SK-MEL-5 (cell line): Measurements from ENCODE around the gene CNTFR. TPM values are rescaled to one million over a fixed set of nuclear protein-coding genes. Genes with fewer than 3 reads are reported as not detected.

Source experiments
- DNase-seq: peaks from one replicate; pipeline ENCODE4 v3.0.0-alpha.2; 2016; ENCODE audit warnings: low read depth, low spot score
- in situ Hi-C: cut with HindIII; loops from 2 replicates; pipeline ENCODE4 v1.10.0; 2016; ENCODE audit warnings: low sequenced_read_pairs, high pct_unique_total_duplicates, low pct_unique_long_range_greater_than_20kb
- total RNA-seq: library from RNA; depleted of rRNA; stranded (reverse); fragments of >200 nt; shearing (Covaris generic); gene quantifications from 2 replicates; pipeline ENCODE4 v1.2.3, GENCODE V29; 2014; rRNA removed

Gene CNTFR
- total RNA-seq, 1 experiment from 2014 or later, result 1.1 TPM

GRCh38 chr9:34510497-34511468 lies 78.7 kb downstream of the CNTFR start:
- in situ Hi-C loops, result no loop called here
- no peak for DNase-seq

DNA sequence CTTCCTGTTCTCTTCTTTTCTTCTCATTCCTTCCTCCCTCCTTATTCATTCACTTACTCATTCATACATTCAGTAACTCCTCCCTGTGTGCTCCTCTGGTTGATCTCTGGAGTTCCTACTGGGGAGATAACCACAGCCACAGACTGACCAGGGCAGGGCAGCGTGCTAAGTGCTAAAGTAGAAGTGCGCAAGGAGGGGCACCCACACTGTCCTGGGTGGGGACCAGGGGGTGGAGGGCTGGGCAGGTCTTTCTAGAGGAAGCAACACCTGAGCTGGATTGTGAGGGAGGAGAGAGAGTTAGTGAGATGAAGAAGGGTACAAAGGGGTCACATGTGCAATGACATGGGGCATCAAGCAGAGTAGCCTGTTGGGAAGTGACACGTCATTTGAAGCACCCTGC lies 80.6 kb downstream of the CNTFR start:
- in situ Hi-C loops, result no loop called here
- DNase-seq, result no peak

DNA sequence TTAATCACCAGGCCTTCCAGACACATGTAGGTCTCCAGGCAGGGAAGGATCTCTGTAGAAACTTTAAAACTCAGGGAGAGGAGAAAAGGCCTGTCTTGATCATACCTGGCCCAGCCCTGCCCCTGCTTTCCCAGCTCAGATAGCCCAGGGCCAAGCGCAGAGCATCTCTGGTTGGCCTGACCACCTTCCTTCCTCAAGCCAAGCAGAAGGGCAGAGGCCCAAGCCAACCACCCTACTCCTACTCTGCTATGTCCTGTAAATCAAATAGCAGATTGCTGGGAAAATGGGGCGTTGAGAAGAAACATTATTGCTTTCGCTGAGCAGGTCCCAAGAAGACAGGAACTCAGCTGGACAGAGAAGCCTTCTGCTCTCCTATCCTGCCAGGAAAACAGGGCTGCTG lies 81.1 kb downstream of the CNTFR start:
- DNase-seq, result no peak
- in situ Hi-C loops, result no loop called here

GRCh38 chr9:34507966-34508365 lies 81.6 kb downstream of the CNTFR start:
- in situ Hi-C loops, result no loop called here
- DNase-seq, result no peak

DNA sequence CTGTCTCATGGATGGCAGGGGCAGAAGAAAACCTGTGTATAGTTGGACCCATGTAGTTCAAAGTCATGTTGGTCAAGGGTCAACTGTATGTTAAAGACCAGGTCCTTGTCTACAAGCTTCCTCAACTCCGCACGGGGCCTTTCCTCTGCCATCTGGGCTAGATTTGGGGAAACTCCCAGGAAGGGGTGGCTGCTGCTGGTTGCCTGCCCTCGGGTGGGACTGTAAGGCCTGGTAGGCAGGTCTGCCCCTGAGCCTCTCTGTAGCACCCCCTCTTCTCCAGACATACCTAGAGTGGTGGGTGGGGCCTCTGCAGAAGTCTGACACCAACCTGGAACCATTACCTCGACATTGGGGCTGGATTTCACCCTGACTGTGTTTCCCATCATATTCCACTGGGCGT lies 82.0 kb downstream of the CNTFR start:
- no peak for DNase-seq
- in situ Hi-C loops, result no loop called here

- no peak for DNase-seq
- in situ Hi-C loops, result no loop called here
Measured at GRCh38 chr9:34506623-34507022, 82.9 kb downstream of the CNTFR start.

DNA sequence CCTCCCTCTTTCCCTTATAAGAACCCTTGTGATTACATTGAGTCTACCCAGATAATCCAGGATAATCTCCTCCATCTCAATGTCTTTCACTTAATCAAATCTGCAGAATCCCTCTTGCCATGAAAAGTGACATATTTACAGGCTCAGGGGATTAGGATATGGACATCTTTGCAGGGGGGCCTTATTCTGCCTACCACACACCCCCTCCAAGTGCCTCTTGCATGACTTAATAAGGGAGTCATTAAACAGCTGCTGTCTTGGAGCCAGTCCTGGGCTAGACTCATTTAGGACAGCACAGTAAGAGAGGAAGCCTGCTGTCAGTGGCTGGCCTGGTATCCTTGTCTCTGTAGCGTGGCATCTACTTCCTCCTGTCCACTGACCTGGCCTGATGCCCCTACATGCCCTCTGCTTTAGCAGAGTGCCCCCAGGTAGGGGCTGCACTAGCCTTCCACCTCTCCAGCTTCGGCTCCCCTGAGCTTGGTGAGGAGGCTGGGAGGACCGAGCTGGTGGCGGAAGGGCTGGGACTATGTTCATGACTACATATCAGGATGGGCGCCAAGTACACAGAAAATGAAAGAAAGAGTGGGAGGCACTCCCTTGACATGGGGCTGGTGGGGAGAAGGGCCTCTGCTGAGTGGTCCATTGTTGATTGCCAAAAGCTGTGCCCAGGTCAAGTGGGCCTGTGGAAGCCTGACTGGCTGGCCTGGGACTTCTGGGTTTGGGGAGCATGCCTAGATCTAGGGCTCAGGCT lies 84.0 kb downstream of the CNTFR start:
- in situ Hi-C loops, result no loop called here
- DNase-seq, result no peak

GRCh38 chr9:34503406-34503805 lies 86.1 kb downstream of the CNTFR start:
- in situ Hi-C loops, result no loop called here
- DNase-seq, result no peak

DNA sequence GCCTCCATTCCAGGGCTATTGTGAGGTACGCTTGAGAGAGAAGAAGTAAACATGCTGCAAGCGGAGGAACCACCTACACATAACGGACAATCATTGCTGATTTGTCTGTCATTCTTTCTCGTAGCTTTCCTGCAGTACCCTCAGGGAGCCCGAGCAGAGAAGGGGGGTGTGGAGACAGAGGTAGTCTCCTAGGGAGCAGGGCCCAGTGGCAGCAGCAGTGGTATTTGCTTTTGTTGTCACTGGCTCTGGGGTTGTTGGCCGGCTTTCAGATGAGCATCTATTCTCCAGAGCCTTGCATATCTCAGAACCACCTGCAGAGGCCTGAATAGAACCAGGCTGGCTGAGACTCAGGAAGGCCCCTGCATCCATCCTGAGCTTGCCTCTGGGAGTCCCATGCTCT lies 86.6 kb downstream of the CNTFR start:
- no peak for DNase-seq
- in situ Hi-C loops, result no loop called here

GRCh38 chr9:34502471-34502870 lies 87.1 kb downstream of the CNTFR start:
- in situ Hi-C loops, result no loop called here
- DNase-seq, result no peak

DNA sequence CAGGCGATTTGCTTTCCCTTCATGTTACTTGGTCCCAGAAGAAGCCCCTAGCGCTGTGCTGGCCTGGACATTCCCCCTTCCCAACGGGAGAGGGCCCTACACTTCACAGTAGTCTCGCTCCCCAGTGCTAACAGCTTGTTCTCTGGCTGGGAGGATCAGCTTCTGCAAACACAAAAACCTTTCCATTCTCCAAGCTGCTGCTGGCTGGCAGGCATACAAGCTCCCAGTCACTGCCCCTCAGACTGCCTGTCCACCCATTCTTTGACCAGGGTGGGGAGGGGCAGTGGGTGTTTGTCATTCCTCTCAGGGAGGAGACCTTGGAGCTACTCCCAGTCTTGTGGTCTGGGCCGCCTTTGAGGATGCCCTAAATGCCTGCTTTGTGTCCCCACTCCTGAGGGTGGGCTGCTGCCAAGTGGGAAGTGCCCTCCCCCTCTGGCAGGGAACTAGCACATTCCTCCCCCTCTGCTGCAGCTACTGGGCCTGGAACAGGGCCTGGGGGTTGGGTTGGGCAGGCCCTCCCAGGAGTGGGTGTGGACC lies 87.6 kb downstream of the CNTFR start:
- DNase-seq, result peak; percentile 49
- in situ Hi-C loops, result no loop called here

Other genes with a start within 250 kb of the CNTFR start
- gene MYORG, start 212.8 kb downstream of the CNTFR start, total RNA-seq, result 0.43 and 0.66 TPM in 2 replicates
- gene FAM219A, start 131.2 kb downstream of the CNTFR start, total RNA-seq, result 7.4 and 8.2 TPM in 2 replicates
- 0.45 and 0.77 TPM in 2 replicates for gene DNAI1, start 130.9 kb downstream of the CNTFR start, total RNA-seq
- 0.43 and 0.92 TPM in 2 replicates for gene ENHO, start 66.7 kb downstream of the CNTFR start, total RNA-seq
- gene RPP25L, start 22.4 kb upstream of the CNTFR start, total RNA-seq, result 35.7 and 44.8 TPM in 2 replicates
- 59.7 and 70.2 TPM in 2 replicates for gene DCTN3, start 30.8 kb upstream of the CNTFR start, total RNA-seq
- 0.11 and 0.26 TPM in 2 replicates for gene ARID3C, start 39.3 kb upstream of the CNTFR start, total RNA-seq
- 94.0 and 119 TPM in 2 replicates for gene SIGMAR1, start 48.1 kb upstream of the CNTFR start, total RNA-seq
- gene GALT, start 57.0 kb upstream of the CNTFR start, total RNA-seq, result 14.4 and 22.0 TPM in 2 replicates
- gene IL11RA, start 62.5 kb upstream of the CNTFR start, total RNA-seq, result 16.2 and 17.7 TPM in 2 replicates
- gene CCL27, start 72.9 kb upstream of the CNTFR start, total RNA-seq, result not detected in 2 replicates
- not detected in 2 replicates for gene CCL19, start 101.6 kb upstream of the CNTFR start, total RNA-seq
- gene CCL21, start 120.4 kb upstream of the CNTFR start, total RNA-seq, result not detected in 2 replicates